Measurements from ENCODE around the gene KLHL25. TPM values are rescaled to one million over a fixed set of nuclear protein-coding genes. Genes with fewer than 3 reads are reported as not detected.
"Not testable (repeated sequence)": the region's sequence is repeated elsewhere in the genome, so short reads cannot be mapped to it uniquely, and the experiment has no call there.

KLHL25 gene
- total and polyA plus RNA-seq, 2 experiments from 2014 or later, result 3.7 to 10.0 TPM

- TF ChIP-seq EZH2 (IDR thresholded peaks at IDR 0.05; ENCODE audit: borderline replicate concordance), result no peak
- no peaks in the 10 kb centered on the region for H3K9me2 ChIP-seq (replicated peaks; ENCODE audit: insufficient read depth)
- H3K4me3 ChIP-seq, result no peak overlapping the region
- WGBS (ENCODE audit: low lambda C conversion rate, missing lambda C conversion rate), result 77% methylated on average over 7 of the region's 7 CpGs
- H3K27ac ChIP-seq, result no peak overlapping the region
- H3K36me3 ChIP-seq (replicated peaks; ENCODE audit: insufficient read depth, low read depth), result no peaks in the 10 kb centered on the region
- H3K4me2 ChIP-seq, result no peak overlapping the region
- no peaks in the 10 kb centered on the region for H3K27me3 ChIP-seq
- H2AFZ ChIP-seq, result no peak overlapping the region
- no peaks in the 10 kb centered on the region for H4K20me1 ChIP-seq (ENCODE audit: insufficient read depth, poor library complexity, severe bottlenecking)
- no peak for DNase-seq (ENCODE audit: low spot score)
- H3K79me2 ChIP-seq, result no peaks in the 10 kb centered on the region
- H3K4me1 ChIP-seq (ENCODE audit: insufficient read depth), result no peaks in the 10 kb centered on the region
- H3K9me3 ChIP-seq (ENCODE audit: low read depth), result no peaks in the 10 kb centered on the region
Observed at GRCh38 chr15:85804481-85805170, 9.9 kb upstream of the KLHL25 start.

- H3K27me3 ChIP-seq; H3K36me3 ChIP-seq (replicated peaks; ENCODE audit: insufficient read depth, low read depth); DNase-seq (ENCODE audit: low spot score); H3K27ac ChIP-seq; H3K9me3 ChIP-seq (ENCODE audit: low read depth); H4K20me1 ChIP-seq (ENCODE audit: insufficient read depth, poor library complexity, severe bottlenecking); H3K79me2 ChIP-seq; H3K4me2 ChIP-seq; H2AFZ ChIP-seq; H3K9me2 ChIP-seq (replicated peaks; ENCODE audit: insufficient read depth); H3K4me1 ChIP-seq (ENCODE audit: insufficient read depth); H3K4me3 ChIP-seq: not testable (repeated sequence)
- 94% methylated on average over 9 of the region's 9 CpGs for WGBS (ENCODE audit: low lambda C conversion rate, missing lambda C conversion rate)
Observed at GRCh38 chr15:85802617-85803016, 7.9 kb upstream of the KLHL25 start.

- Histone ChIP-seq H3K36me3 (replicated peaks; ENCODE audit: insufficient read depth, low read depth) (no peaks in the 10 kb centered on the region), H3K9me3 (ENCODE audit: low read depth) (no peaks in the 10 kb centered on the region), H3K27me3 (no peaks in the 10 kb centered on the region), H3K27ac (peak overlapping the region; percentile 34), H3K4me1 (ENCODE audit: insufficient read depth) (no peaks in the 10 kb centered on the region), H2AFZ (no peak overlapping the region), H3K4me2 (no peak overlapping the region), H4K20me1 (ENCODE audit: insufficient read depth, poor library complexity, severe bottlenecking) (no peaks in the 10 kb centered on the region), H3K4me3 (no peak overlapping the region), H3K9me2 (replicated peaks; ENCODE audit: insufficient read depth) (no peaks in the 10 kb centered on the region), H3K79me2 (no peaks in the 10 kb centered on the region)
- 77% methylated on average over 9 of the region's 9 CpGs for WGBS (ENCODE audit: low lambda C conversion rate, missing lambda C conversion rate)
- peak; percentile 86 for DNase-seq (ENCODE audit: low spot score)
- no peak for TF ChIP-seq EZH2phosphoT487 (IDR thresholded peaks at IDR 0.05; ENCODE audit: low read depth, severe bottlenecking, unreplicated experiment)
- TF ChIP-seq CTCF (IDR thresholded peaks at IDR 0.05; ENCODE audit: poor library complexity), result peak; percentile 35
- TF ChIP-seq EZH2 (IDR thresholded peaks at IDR 0.05; ENCODE audit: borderline replicate concordance), result no peak
Observed at GRCh38 chr15:85800478-85801123, 5.9 kb upstream of the KLHL25 start.

- H3K27me3 ChIP-seq, H3K27ac ChIP-seq: not testable (repeated sequence)
- 88% methylated on average over 7 of the region's 7 CpGs for WGBS (ENCODE audit: low lambda C conversion rate, missing lambda C conversion rate)
Observed at GRCh38 chr15:85796371-85796770, 1.6 kb upstream of the KLHL25 start.

More at GRCh38 chr15:85796371-85796770, 1.6 kb upstream of the KLHL25 start:
- H3K9me3 ChIP-seq (ENCODE audit: low read depth); H4K20me1 ChIP-seq (ENCODE audit: insufficient read depth, poor library complexity, severe bottlenecking); H3K9me2 ChIP-seq (replicated peaks; ENCODE audit: insufficient read depth); H3K4me3 ChIP-seq; DNase-seq (ENCODE audit: low spot score); H2AFZ ChIP-seq; H3K4me1 ChIP-seq (ENCODE audit: insufficient read depth); H3K4me2 ChIP-seq; H3K36me3 ChIP-seq (replicated peaks; ENCODE audit: insufficient read depth, low read depth): not testable (repeated sequence)
- H3K79me2 ChIP-seq, result peaks cover 30% of the 10 kb centered on the region

All from hepatocyte (in vitro differentiated cells).